Measurements from ENCODE around the gene GTF2H4. TPM values are rescaled to one million over a fixed set of nuclear protein-coding genes. Genes with fewer than 3 reads are reported as not detected.
A peak's percentile ranks its signal among the peaks of the same experiment; 100 is the strongest.

The GTF2H4 gene
- total RNA-seq, 2 donors from 2014 or later: 14.9 to 42.2 TPM

DNA sequence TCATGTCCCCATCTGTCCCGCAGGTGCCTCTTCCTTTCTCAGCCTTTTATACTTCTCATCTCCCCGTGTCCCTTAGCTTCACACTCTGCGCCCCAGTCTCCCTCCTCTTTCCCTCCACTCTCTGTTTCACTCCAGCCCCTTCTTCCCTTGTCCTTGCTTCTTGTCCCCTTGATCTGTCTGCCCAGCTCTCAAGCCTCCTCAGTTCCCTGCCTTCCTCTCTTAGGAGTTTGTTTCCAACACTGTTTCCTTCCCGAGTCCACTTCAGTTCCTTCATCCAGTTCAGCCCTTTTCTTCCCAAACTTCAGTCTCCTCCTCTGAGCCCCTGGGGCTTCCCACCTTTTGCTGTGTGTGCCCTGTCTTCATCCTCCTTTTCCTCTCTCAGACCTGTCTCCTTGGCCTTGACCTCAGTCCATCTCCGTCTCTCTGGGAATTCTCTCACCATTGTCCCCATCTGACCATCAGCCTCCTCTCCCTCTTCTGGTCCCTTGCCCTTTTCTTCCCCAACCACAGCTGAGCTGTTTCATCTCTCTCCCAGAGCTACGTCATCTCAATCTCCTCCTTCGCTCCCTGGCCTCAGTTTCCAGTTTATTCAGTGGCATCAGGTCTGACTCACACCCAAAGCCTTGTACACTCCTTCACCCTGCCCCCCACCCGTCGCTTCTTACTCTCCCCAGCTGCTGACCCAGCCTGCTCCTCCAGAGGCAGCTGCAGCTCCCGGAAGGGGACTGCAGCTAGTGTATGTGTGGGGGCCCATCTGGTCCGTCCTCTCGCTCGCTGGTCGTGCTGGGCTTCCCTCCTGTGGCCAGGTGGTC, 26.4 kb upstream of the GTF2H4 start:
- Histone ChIP-seq H3K36me3 (no peaks in the 10 kb centered on the region), H3K4me3 (no peak overlapping the region), H3K27ac (peak overlapping the region; percentile 78 to 89), H3K27me3 (replicated peaks; ENCODE audit: insufficient read depth) (no peaks in the 10 kb centered on the region), H3K9me3 (no peaks in the 10 kb centered on the region), H3K4me1 (ENCODE audit: control insufficient read depth in 1 of 2, low read depth in 2 of 2) (peaks cover 22 to 53% of the 10 kb centered on the region in 2 donors)
- ATAC-seq (ENCODE audit: insufficient number of reproducible peaks, low FRiP score, low read depth) (no peak), DNase-seq (ENCODE audit: low spot score) (no peak)
- TF ChIP-seq, protein P1, sequence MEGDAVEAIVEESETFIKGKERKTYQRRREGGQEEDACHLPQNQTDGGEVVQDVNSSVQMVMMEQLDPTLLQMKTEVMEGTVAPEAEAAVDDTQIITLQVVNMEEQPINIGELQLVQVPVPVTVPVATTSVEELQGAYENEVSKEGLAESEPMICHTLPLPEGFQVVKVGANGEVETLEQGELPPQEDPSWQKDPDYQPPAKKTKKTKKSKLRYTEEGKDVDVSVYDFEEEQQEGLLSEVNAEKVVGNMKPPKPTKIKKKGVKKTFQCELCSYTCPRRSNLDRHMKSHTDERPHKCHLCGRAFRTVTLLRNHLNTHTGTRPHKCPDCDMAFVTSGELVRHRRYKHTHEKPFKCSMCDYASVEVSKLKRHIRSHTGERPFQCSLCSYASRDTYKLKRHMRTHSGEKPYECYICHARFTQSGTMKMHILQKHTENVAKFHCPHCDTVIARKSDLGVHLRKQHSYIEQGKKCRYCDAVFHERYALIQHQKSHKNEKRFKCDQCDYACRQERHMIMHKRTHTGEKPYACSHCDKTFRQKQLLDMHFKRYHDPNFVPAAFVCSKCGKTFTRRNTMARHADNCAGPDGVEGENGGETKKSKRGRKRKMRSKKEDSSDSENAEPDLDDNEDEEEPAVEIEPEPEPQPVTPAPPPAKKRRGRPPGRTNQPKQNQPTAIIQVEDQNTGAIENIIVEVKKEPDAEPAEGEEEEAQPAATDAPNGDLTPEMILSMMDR (IDR thresholded peaks at IDR 0.05): no peak

DNA sequence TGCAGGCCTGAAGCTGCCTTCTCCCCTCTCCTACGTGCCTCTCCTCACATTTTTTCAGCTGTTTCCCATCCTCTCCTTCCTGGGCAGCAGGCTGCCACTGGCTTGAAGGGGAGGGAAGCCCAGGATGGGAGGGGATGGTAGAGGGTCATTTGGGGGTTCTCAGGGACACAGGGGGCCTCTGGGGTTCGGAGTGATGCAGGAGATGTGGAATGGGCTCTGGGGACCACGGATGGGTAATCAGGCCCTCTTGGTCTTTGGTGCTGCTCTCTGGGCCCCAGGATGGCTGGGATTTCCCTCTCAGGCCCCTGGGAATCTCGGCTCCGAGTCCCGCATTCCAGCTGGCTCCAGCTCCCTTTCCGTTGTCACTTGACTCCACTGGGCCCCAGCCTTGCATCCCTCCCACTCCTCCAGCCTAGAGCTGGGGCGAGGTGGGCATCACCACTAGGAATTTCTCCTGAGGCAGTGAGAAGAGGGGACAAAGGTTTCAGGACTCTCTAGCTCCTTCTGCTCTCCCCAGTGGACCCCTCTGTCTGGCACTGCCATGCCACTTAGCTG, 25.7 kb upstream of the GTF2H4 start:
- Histone ChIP-seq H3K4me3 (no peak overlapping the region), H3K4me1 (ENCODE audit: control insufficient read depth in 1 of 2, low read depth in 2 of 2) (peaks cover 20 to 49% of the 10 kb centered on the region in 2 donors), H3K36me3 (no peaks in the 10 kb centered on the region), H3K27ac (peak overlapping the region; percentile 78 to 89), H3K9me3 (no peaks in the 10 kb centered on the region), H3K27me3 (replicated peaks; ENCODE audit: insufficient read depth) (no peaks in the 10 kb centered on the region)
- TF ChIP-seq, protein P1 (IDR thresholded peaks at IDR 0.05): no peak
- ATAC-seq (ENCODE audit: insufficient number of reproducible peaks, low FRiP score, low read depth): no peak
- no peak for DNase-seq (ENCODE audit: low spot score)

DNA sequence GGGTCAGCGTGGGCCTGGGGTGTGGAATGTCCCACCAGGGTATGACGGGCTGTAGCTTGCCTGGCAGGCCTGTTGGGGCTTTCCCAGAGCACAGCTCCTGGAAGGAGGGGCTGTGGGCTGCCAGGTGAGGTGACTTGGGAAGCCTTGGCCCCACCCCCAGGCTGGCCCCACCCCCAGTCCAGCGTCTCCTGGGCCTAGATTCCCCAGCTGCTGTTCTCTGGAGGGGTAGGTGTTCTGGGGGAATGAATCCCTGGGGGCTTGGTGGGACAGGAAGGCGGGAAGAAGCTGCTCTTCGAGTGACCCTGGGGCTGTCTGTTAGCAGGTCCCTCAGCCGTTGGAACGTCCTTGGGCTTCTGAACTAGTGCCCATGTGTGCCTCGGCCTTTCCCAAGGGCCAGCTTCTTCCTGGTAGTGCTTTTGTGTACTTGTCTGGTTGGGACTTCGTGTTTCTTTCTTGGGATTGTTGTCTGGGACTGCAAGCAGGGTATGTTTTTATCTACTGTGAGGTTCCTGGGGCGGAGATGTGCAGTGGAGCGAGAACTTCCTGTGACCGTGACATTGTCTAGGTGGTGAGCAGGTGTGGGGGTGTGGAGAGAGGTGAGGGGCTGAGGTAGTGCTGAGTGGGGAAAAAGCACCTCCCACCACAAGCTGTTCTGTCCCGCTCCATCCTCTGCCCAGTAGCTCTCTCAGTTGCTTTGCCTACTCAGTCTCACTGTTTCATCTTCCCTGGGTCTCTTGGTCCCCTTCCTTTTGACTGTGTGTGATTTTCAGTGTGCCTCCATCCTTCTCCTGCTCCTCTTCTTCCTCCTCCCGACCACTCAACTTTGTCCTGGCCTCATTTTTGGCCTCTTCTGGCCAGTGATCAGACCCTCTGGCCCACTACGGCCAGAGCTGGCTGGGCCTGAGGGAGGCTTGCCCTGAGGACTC, 25.0 kb upstream of the GTF2H4 start:
- ATAC-seq (ENCODE audit: insufficient number of reproducible peaks, low FRiP score, low read depth) (no peak), DNase-seq (ENCODE audit: low spot score) (no peak)
- Histone ChIP-seq H3K4me3 (no peak overlapping the region), H3K27ac (peak overlapping the region; percentile 78 to 89), H3K27me3 (replicated peaks; ENCODE audit: insufficient read depth) (no peaks in the 10 kb centered on the region), H3K36me3 (no peaks in the 10 kb centered on the region), H3K9me3 (no peaks in the 10 kb centered on the region), H3K4me1 (ENCODE audit: control insufficient read depth in 1 of 2, low read depth in 2 of 2) (peaks cover 19 to 44% of the 10 kb centered on the region in 2 donors)
- TF ChIP-seq, protein P1 (IDR thresholded peaks at IDR 0.05): no peak

DNA sequence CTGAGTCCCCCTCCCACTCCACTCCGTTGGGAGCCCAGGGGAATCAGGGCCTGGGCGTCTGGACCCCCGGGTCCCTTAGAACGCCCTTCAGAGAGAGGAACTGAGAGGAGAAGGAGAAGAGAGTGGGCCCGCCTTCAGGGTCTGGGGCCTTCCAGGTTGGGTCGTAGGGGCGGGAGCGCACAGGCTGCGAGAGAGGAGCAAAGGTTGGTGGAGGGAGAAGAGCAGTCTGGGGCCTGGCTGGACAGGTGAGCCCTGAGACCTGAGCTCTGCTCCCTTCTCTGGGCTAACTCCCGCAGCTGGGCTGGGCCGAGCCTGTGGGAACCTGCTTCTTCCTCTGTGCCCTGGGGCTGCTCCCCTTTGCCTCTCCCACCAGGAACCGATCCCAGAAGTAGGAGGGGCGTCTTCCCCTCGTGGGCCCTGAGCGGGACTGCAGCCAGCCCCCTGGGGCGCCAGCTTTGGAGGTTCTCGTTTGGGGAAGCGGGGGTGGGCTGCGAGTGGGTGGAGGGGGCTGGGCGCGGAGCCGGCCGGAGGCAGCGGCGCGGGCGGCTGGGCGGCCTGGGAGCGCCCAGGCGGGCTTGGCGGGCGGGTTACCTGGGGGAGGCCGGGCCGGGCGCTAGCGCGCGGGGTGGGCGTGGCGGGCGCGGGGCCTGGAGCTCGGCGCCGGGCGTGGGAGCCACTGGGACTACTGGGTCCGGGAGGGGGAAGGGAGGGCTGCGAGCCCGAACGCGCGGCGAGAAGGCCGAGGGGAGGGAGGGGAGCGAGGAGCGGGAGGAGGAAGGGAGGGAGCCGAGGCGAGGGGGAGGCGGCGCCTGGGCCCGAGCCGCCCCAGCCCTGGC, 24.1 kb upstream of the GTF2H4 start, which contains the start of gene DDR1:
TSS of gene DDR1 (plus strand) at position 835 of the 836 bp plus-strand sequence. CDS start 4,211 bp downstream, outside the sequence.
- peak; percentile 62 for ATAC-seq (ENCODE audit: insufficient number of reproducible peaks, low FRiP score, low read depth)
- Histone ChIP-seq H3K36me3 (no peaks in the 10 kb centered on the region), H3K4me1 (ENCODE audit: control insufficient read depth in 1 of 2, low read depth in 2 of 2) (peaks cover 19 to 43% of the 10 kb centered on the region in 2 donors), H3K27ac (peak within 1 kb of the TSS; percentile 78 to 89), H3K4me3 (peak within 1 kb of the TSS; percentile 92), H3K27me3 (replicated peaks; ENCODE audit: insufficient read depth) (no peaks in the 10 kb centered on the region), H3K9me3 (no peaks in the 10 kb centered on the region)
- DNase-seq (ENCODE audit: low spot score): no peak
- TF ChIP-seq, protein P1 (IDR thresholded peaks at IDR 0.05): no peak

Data from thoracic aorta (tissue), 2 donors.